Sciatic nerve (tissue), 2 donors: ENCODE data around the gene DPP7. TPM values are rescaled to one million over a fixed set of nuclear protein-coding genes. Genes with fewer than 3 reads are reported as not detected.
"Not testable (repeated sequence)": the region's sequence is repeated elsewhere in the genome, so short reads cannot be mapped to it uniquely, and the experiment has no call there.

ENCODE experiments used
- ATAC-seq: fragments of 200-7000 bp; cut with Tn5 transposase; one replicate; pipeline ENCODE4 v1.9.1; 2020; ENCODE audit warnings: mild to moderate bottlenecking, moderate library complexity
- DNase-seq: peaks from one replicate; pipeline ENCODE4 v3.0.0-alpha.2; 2020; ENCODE audit warnings: low spot score
- intact Hi-C: fragments of 100-400 bp; cut with DNase I; formaldehyde crosslinking; loops from one replicate; pipeline ENCODE4 v1.14.2; 2022
- total RNA-seq: library from RNA; stranded (reverse); fragmentation: NEBNext Ultra II Directional; extraction: Animal tissue kit (Norgen Biotek cat#: 25700); gene quantifications from one replicate; pipeline ENCODE4 v1.2.1, GENCODE V29; 2021
- donor health status: DM: no; HTN: no; CAD: no.
- donor health status: DM: no; HTN: no; CAD: no.

The DPP7 gene
- total RNA-seq, 1 donor from 2014 or later = 127 TPM

GRCh38 chr9:137065336-137065967 lies 49.1 kb downstream of the DPP7 start:
- DNase-seq (no peak), ATAC-seq (no peak)
- intact Hi-C loops = no loop called here

DNA sequence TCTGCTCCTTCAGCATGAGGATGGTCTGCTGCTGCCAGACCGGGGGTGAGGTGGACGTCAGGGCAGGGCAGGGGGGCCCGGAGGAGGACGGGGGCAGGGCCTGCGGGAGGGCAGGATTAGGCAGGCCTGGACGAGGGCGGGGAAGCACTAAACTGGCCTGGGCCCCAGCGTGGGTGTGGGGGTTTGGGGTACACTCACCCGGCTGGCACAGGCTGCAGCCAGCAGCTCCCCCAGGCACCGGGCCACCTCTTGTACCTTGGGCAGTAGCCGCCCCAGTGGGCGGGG lies 49.7 kb downstream of the DPP7 start:
- no peak for DNase-seq
- ATAC-seq = no peak
- intact Hi-C loops = no loop called here

GRCh38 chr9:137064027-137064879 lies 50.3 kb downstream of the DPP7 start:
- ATAC-seq = peak; percentile 77
- peak; percentile 86 for DNase-seq
- intact Hi-C loops = no loop called here

DNA sequence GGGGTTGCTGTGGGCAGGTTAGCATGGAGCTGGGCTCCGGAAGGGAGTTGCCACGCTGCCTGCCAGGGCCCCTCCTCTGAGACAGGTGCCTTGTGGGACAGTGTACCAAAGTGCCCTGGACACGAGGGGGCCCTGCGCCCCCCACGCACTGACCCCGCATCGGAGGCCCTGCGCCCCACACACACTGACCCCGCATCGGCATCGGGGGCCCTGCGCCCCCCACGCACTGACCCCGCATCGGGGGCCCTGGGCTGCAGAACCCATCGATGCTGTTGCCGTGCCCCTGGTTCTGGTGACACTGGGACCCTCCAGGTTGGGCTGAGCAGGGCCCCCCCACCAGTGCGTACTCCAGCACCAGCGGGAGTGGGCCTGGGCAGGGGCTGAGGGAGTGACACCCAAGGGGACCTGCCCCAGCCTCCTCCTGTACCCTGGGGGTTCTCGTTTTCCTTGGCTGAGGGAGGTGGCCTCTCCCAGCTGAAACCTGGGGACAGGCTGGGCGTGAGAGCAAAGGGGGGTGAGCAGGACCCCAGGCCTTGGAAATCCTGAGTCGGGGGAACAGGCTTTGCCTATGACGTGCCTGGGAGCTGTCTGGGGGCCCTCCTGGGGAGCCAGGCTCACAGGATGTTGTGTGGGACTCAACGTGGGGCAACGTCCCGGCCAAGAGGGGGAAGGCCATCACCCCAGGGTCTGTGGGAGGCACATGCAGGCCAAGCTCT lies 51.1 kb downstream of the DPP7 start:
- DNase-seq = no peak
- intact Hi-C loops = no loop called here
- no peak for ATAC-seq

GRCh38 chr9:137062798-137063197 lies 51.7 kb downstream of the DPP7 start:
- DNase-seq, ATAC-seq, intact Hi-C loops: not testable (repeated sequence)

DNA sequence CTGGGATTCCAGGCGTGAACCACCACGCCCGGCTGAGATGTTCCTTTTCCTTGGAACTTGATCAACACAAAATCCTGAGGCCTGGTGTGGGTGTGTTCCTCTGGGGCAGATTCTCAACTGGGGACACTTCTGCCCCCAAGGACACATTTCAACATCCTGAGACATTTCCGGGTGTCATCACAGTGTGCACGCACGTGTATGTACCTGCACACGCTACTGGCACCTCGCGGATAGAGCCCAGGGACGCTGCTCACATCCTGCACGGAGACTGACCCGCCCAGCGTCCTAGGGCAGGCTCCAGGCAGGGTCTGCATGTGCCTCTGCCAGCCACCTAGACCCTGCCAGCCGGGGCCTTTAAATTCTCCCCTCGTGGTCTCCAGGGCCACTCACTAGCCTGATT lies 52.1 kb downstream of the DPP7 start:
- intact Hi-C loops = no loop called here
- ATAC-seq (no peak), DNase-seq (no peak)

Other genes starting within 250 kb of the DPP7 start
- 201 TPM for gene EDF1, start 248.4 kb downstream of the DPP7 start, total RNA-seq
- 17.0 TPM for gene TRAF2, start 228.2 kb downstream of the DPP7 start, total RNA-seq
- 59.9 TPM for gene FBXW5, start 170.0 kb downstream of the DPP7 start, total RNA-seq
- not detected for gene C8G, start 169.5 kb downstream of the DPP7 start, total RNA-seq
- 8.6 TPM for gene LCN12, start 162.5 kb downstream of the DPP7 start, total RNA-seq
- 1,668 TPM for gene PTGDS, start 137.2 kb downstream of the DPP7 start, total RNA-seq
- 4.1 TPM for gene LCNL1, start 131.7 kb downstream of the DPP7 start, total RNA-seq
- gene PAXX, start 122.3 kb downstream of the DPP7 start, total RNA-seq = 46.6 TPM
- 11.3 TPM for gene CLIC3, start 118.2 kb downstream of the DPP7 start, total RNA-seq
- gene ABCA2, start 86.5 kb downstream of the DPP7 start, total RNA-seq = 298 TPM
- gene FUT7, start 82.6 kb downstream of the DPP7 start, total RNA-seq = 0.18 TPM
- gene NPDC1, start 68.6 kb downstream of the DPP7 start, total RNA-seq = 157 TPM
- 24.3 TPM for gene ENTPD2, start 60.7 kb downstream of the DPP7 start, total RNA-seq
- 0.36 TPM for gene SAPCD2, start 44.2 kb downstream of the DPP7 start, total RNA-seq
- 18.3 TPM for gene UAP1L1, start 37.2 kb downstream of the DPP7 start, total RNA-seq
- 48.3 TPM for gene MAN1B1, start 27.7 kb downstream of the DPP7 start, total RNA-seq
- gene GRIN1, start 24.4 kb upstream of the DPP7 start, total RNA-seq = not detected
- gene LRRC26, start 55.3 kb upstream of the DPP7 start, total RNA-seq = not detected
- gene TMEM210, start 57.3 kb upstream of the DPP7 start, total RNA-seq = not detected
- 52.8 TPM for gene ANAPC2, start 73.8 kb upstream of the DPP7 start, total RNA-seq
- 27.6 TPM for gene SSNA1, start 73.9 kb upstream of the DPP7 start, total RNA-seq
- 8.8 TPM for gene TPRN, start 86.0 kb upstream of the DPP7 start, total RNA-seq
- gene TMEM203, start 90.9 kb upstream of the DPP7 start, total RNA-seq = 25.6 TPM
- 16.5 TPM for gene NDOR1, start 91.0 kb upstream of the DPP7 start, total RNA-seq
- 10.6 TPM for gene RNF208, start 107.5 kb upstream of the DPP7 start, total RNA-seq
- gene CYSRT1, start 110.4 kb upstream of the DPP7 start, total RNA-seq = not detected
- gene RNF224, start 112.8 kb upstream of the DPP7 start, total RNA-seq = not detected
- gene SLC34A3, start 116.2 kb upstream of the DPP7 start, total RNA-seq = not detected
- gene TUBB4B, start 126.6 kb upstream of the DPP7 start, total RNA-seq = 108 TPM
- gene STPG3, start 136.6 kb upstream of the DPP7 start, total RNA-seq = not detected
- 38.9 TPM for gene NELFB, start 140.6 kb upstream of the DPP7 start, total RNA-seq
- gene TOR4A, start 163.0 kb upstream of the DPP7 start, total RNA-seq = 4.0 TPM
- gene NRARP, start 187.5 kb upstream of the DPP7 start, total RNA-seq = 18.5 TPM